Measurements from ENCODE around the gene PPIE. TPM values are rescaled to one million over a fixed set of nuclear protein-coding genes. Genes with fewer than 3 reads are reported as not detected.

The PPIE gene
- total RNA-seq, 1 experiment from 2014 or later = 36.3 TPM

DNA sequence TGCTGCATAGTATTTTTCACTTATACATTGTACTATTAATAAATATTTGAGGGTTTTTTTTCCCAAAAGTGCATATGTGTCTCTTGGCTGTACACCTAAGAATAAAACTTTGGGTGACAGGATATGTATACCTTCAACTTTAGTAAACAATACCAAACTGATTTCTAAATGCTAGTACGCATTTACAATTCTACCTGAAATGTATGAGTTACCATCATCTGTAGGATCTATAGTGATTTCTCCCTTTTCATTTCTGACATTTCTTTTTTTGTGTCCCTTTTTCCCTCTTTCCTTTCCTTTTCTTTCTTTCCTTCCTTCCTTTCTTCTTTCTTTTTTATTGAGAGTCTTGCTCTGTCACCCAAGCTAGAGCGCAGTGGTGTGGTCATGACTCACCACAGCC, 66.7 kb downstream of the PPIE start:
- Histone ChIP-seq H3K4me2 (ENCODE audit: insufficient read depth, insufficient read length, low read length) (no peak overlapping the region), H3K23me2 (ENCODE audit: insufficient read length, low read depth, low read length, poor library complexity, severe bottlenecking) (no peaks in the 10 kb centered on the region), H4K5ac (ENCODE audit: insufficient read length, low read depth, low read length) (no peak overlapping the region), H3K9ac (ENCODE audit: extremely low read depth, insufficient read length, low read length) (no peak overlapping the region), H2BK12ac (ENCODE audit: insufficient read length, low read depth, low read length) (no peak overlapping the region), H3K79me1 (ENCODE audit: insufficient read depth, low read depth, low read length, poor library complexity, severe bottlenecking) (no peaks in the 10 kb centered on the region), H2AFZ (ENCODE audit: low read length) (no peak overlapping the region), H3K18ac (ENCODE audit: insufficient read length, low read depth, low read length) (no peak overlapping the region), H3K23ac (ENCODE audit: insufficient read length, low read depth, low read length) (no peak overlapping the region), H2BK15ac (ENCODE audit: low read depth, low read length) (no peak overlapping the region), H3K27ac (ENCODE audit: insufficient read length, low read depth, low read length) (no peak overlapping the region), H3K14ac (ENCODE audit: insufficient read depth, low read length) (no peak overlapping the region), H3K4me1 (ENCODE audit: insufficient read depth, low read length) (no peaks in the 10 kb centered on the region; the same call in 1 of the 2 replicates), H3K4ac (ENCODE audit: low read depth, low read length) (no peak overlapping the region), H2BK120ac (ENCODE audit: low read depth, low read length, poor library complexity, severe bottlenecking) (no peak overlapping the region), H4K91ac (ENCODE audit: insufficient read length, low read depth, low read length) (no peak overlapping the region), H2BK20ac (ENCODE audit: low read depth, low read length, poor library complexity, severe bottlenecking) (no peak overlapping the region), H3T11ph (ENCODE audit: low read length) (no peak overlapping the region), H3K9me3 (ENCODE audit: control insufficient read depth, low read depth, low read length) (no peaks in the 10 kb centered on the region), H4K8ac (replicated peaks; ENCODE audit: insufficient read length, low read depth, low read length) (no peak overlapping the region), H3K27me3 (ENCODE audit: insufficient read depth, low read length) (no peaks in the 10 kb centered on the region), H2AK5ac (ENCODE audit: insufficient read length, low read length) (no peak overlapping the region), H3K79me2 (ENCODE audit: insufficient read depth, low read length) (no peaks in the 10 kb centered on the region), H2BK5ac (ENCODE audit: insufficient read length, low read length) (no peak overlapping the region), H3K56ac (ENCODE audit: insufficient read length, low read depth, low read length) (no peak overlapping the region), H4K20me1 (ENCODE audit: control insufficient read depth, insufficient read depth, insufficient read length) (no peaks in the 10 kb centered on the region)
- Mint-ChIP-seq H3K27ac (no peak overlapping the region), H3K4me3 (0 out of 5 replicates have a peak overlapping the region, but pooled peaks of 1 of the 2 experiments have one; percentile 7), H3K36me3 (ENCODE audit: insufficient read depth in 1 of 3, low read depth in 3 of 3) (peaks cover 0 to 8% (median 0%) of the 10 kb centered on the region in 3 experiments; a peak in 2 of 7 replicates), H3K9me3 (peaks cover 16 to 23% of the 10 kb centered on the region in 2 experiments), H3K27me3 (ENCODE audit: low read depth) (peaks cover 22% of the 10 kb centered on the region), H3K4me1 (peaks cover 7 to 8% of the 10 kb centered on the region in 2 experiments)
- no peak for DNase-seq
- TF ChIP-seq, protein P1, sequence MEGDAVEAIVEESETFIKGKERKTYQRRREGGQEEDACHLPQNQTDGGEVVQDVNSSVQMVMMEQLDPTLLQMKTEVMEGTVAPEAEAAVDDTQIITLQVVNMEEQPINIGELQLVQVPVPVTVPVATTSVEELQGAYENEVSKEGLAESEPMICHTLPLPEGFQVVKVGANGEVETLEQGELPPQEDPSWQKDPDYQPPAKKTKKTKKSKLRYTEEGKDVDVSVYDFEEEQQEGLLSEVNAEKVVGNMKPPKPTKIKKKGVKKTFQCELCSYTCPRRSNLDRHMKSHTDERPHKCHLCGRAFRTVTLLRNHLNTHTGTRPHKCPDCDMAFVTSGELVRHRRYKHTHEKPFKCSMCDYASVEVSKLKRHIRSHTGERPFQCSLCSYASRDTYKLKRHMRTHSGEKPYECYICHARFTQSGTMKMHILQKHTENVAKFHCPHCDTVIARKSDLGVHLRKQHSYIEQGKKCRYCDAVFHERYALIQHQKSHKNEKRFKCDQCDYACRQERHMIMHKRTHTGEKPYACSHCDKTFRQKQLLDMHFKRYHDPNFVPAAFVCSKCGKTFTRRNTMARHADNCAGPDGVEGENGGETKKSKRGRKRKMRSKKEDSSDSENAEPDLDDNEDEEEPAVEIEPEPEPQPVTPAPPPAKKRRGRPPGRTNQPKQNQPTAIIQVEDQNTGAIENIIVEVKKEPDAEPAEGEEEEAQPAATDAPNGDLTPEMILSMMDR (conservative IDR thresholded peaks at IDR 0.05) = no peak
- WGBS (ENCODE audit: extremely low coverage, insufficient read length, low lambda C conversion rate) = no CpG with 5 or more reads among the region's 2 CpGs
